Smooth muscle cell (in vitro differentiated cells): ENCODE results near the gene SPATA31E1. TPM values are rescaled to one million over a fixed set of nuclear protein-coding genes. Genes with fewer than 3 reads are reported as not detected.

Experiments used
- DNase-seq: peaks from one replicate; lab custom pipeline; 2025; ENCODE audit not compliant: unreplicated experiment; lab: John Stamatoyannopoulos, UW
- H2AFZ ChIP-seq: fragments of 200-600 bp; sonication (generic); 2 replicates; pipeline ENCODE4 v1.6.0; 2016; ENCODE audit warnings: antibody characterized with exemption, low read depth, mild to moderate bottlenecking
- H3F3A ChIP-seq: fragments of 200-600 bp; sonication (generic); 2 replicates; pipeline ENCODE4 v1.6.0; 2017; ENCODE audit warnings: antibody characterized with exemption, low read depth
- H3K27ac ChIP-seq: fragments of 200-600 bp; sonication (generic); 2 replicates; pipeline ENCODE4 v1.5.1; 2016; ENCODE audit warnings: low read depth, mild to moderate bottlenecking
- H3K27me3 ChIP-seq: fragments of 200-600 bp; sonication (generic); 2 replicates; pipeline ENCODE4 v1.6.1; 2016; ENCODE audit warnings: low read depth, mild to moderate bottlenecking
- H3K36me3 ChIP-seq: fragments of 200-600 bp; sonication (generic); 2 replicates; pipeline ENCODE4 v1.5.1; 2016; ENCODE audit warnings: low read depth
- H3K4me1 ChIP-seq: fragments of 200-600 bp; sonication (generic); 2 replicates; pipeline ENCODE4 v1.5.1; 2016; ENCODE audit warnings: low read depth
- H3K4me2 ChIP-seq: fragments of 200-600 bp; sonication (generic); 2 replicates; pipeline ENCODE4 v1.6.0; 2016; ENCODE audit warnings: mild to moderate bottlenecking
- H3K4me3 ChIP-seq: fragments of 200-600 bp; sonication (generic); 2 replicates; pipeline ENCODE4 v1.5.1; 2016; ENCODE audit warnings: mild to moderate bottlenecking
- H3K79me2 ChIP-seq: fragments of 200-600 bp; sonication (generic); 2 replicates; pipeline ENCODE4 v1.6.0; 2016; ENCODE audit warnings: low read depth, mild to moderate bottlenecking
- H3K9ac ChIP-seq: fragments of 200-600 bp; sonication (generic); 2 replicates; pipeline ENCODE4 v1.6.0; 2016; ENCODE audit warnings: low read depth
- H3K9me3 ChIP-seq: fragments of 200-600 bp; sonication (generic); replicated peaks from 2 replicates; pipeline ENCODE4 v1.5.1; 2016; ENCODE audit warnings: low read depth
- H4K20me1 ChIP-seq: fragments of 200-600 bp; sonication (generic); 2 replicates; pipeline ENCODE4 v1.6.0; 2016; ENCODE audit warnings: low read depth
- CTCF ChIP-seq: fragments of 200-600 bp; sonication (generic); IDR thresholded peaks from 2 replicates; pipeline ENCODE4 v1.5.1; 2017; ENCODE audit warnings: borderline replicate concordance, mild to moderate bottlenecking, antibody characterized with exemption; ENCODE audit not compliant: insufficient read depth, poor library complexity, severe bottlenecking
- WGBS: methylation state at CpG from one replicate; pipeline ENCODE4 v1.1.7; 2016; ENCODE audit warnings: low lambda C conversion rate; 5-methylcytosine and 5-hydroxymethylcytosine counted together
- polyA plus RNA-seq: library from polyadenylated mRNA; unstranded; fragments of >200 nt; fragmentation: Nextera tagmentation; extraction: Ambion mirVana; gene quantifications from 2 replicates; pipeline ENCODE4 v1.2.1, GENCODE V29; 2016
- total RNA-seq: library from RNA; depleted of rRNA; stranded (reverse); fragments of >200 nt; gene quantifications from 2 replicates; pipeline ENCODE4 v1.2.3, GENCODE V29; 2014

Gene SPATA31E1
- total and polyA plus RNA-seq, 2 experiments from 2014 or later: not detected

GRCh38 chr9:87889065-87889881 lies 6.6 kb downstream of the SPATA31E1 start:
- Histone ChIP-seq H3K9me3 (no peaks in the 10 kb centered on the region), H3K27me3 (no peaks in the 10 kb centered on the region), H3K36me3 (no peaks in the 10 kb centered on the region), H3K4me2 (no peak overlapping the region), H4K20me1 (no peaks in the 10 kb centered on the region), H3K9ac (no peak overlapping the region), H3K79me2 (no peaks in the 10 kb centered on the region), H3K4me1 (no peaks in the 10 kb centered on the region), H3K4me3 (no peak overlapping the region), H2AFZ (no peak overlapping the region), H3F3A (no peaks in the 10 kb centered on the region), H3K27ac (no peak overlapping the region)
- 95% methylated on average over 12 of the region's 12 CpGs for WGBS
- TF ChIP-seq CTCF: no peak
- no peak for DNase-seq

GRCh38 chr9:87889882-87890252 lies 7.2 kb downstream of the SPATA31E1 start:
- no peaks in the 10 kb centered on the region for H4K20me1 ChIP-seq
- no peak overlapping the region for H3K4me2 ChIP-seq
- H3K27ac ChIP-seq: no peak overlapping the region
- H3K79me2 ChIP-seq: no peaks in the 10 kb centered on the region
- H3K27me3 ChIP-seq: no peaks in the 10 kb centered on the region
- 95% methylated on average over 4 of the region's 4 CpGs for WGBS
- DNase-seq: no peak
- H2AFZ ChIP-seq: no peak overlapping the region
- H3K4me3 ChIP-seq: no peak overlapping the region
- H3K4me1 ChIP-seq: no peaks in the 10 kb centered on the region
- no peak overlapping the region for H3K9ac ChIP-seq
- H3K9me3 ChIP-seq: no peaks in the 10 kb centered on the region
- no peak for TF ChIP-seq CTCF
- H3F3A ChIP-seq: no peaks in the 10 kb centered on the region
- H3K36me3 ChIP-seq: no peaks in the 10 kb centered on the region

- no peak overlapping the region for H2AFZ ChIP-seq
- no peak for TF ChIP-seq CTCF
- H3K9ac ChIP-seq: no peak overlapping the region
- no peak overlapping the region for H3K27ac ChIP-seq
- no peaks in the 10 kb centered on the region for H3K36me3 ChIP-seq
- no peaks in the 10 kb centered on the region for H3K79me2 ChIP-seq
- no peaks in the 10 kb centered on the region for H3K9me3 ChIP-seq
- no peaks in the 10 kb centered on the region for H3F3A ChIP-seq
- no peaks in the 10 kb centered on the region for H3K27me3 ChIP-seq
- no peaks in the 10 kb centered on the region for H3K4me1 ChIP-seq
- no peaks in the 10 kb centered on the region for H4K20me1 ChIP-seq
- H3K4me2 ChIP-seq: no peak overlapping the region
- WGBS: 87% methylated on average over 10 of the region's 10 CpGs
- DNase-seq: no peak
- no peak overlapping the region for H3K4me3 ChIP-seq
Measured at GRCh38 chr9:87890837-87891236, 8.2 kb downstream of the SPATA31E1 start.

- Histone ChIP-seq H3K27ac (no peak overlapping the region), H3K9me3 (no peaks in the 10 kb centered on the region), H3K27me3 (no peaks in the 10 kb centered on the region), H3K9ac (no peak overlapping the region), H3K79me2 (no peaks in the 10 kb centered on the region), H3K4me2 (no peak overlapping the region), H2AFZ (no peak overlapping the region), H3K4me1 (no peaks in the 10 kb centered on the region), H3K4me3 (no peak overlapping the region), H3F3A (no peaks in the 10 kb centered on the region), H4K20me1 (no peaks in the 10 kb centered on the region), H3K36me3 (no peaks in the 10 kb centered on the region)
- DNase-seq: no peak
- WGBS: 92% methylated on average over 6 of the region's 6 CpGs
- TF ChIP-seq CTCF: no peak
Measured at GRCh38 chr9:87891754-87892153, 9.1 kb downstream of the SPATA31E1 start.
